ENCODE measurements around the gene KRT79.
"Not testable (repeated sequence)": the region's sequence is repeated elsewhere in the genome, so short reads cannot be mapped to it uniquely, and the experiment has no call there.

KRT79 gene

DNA sequence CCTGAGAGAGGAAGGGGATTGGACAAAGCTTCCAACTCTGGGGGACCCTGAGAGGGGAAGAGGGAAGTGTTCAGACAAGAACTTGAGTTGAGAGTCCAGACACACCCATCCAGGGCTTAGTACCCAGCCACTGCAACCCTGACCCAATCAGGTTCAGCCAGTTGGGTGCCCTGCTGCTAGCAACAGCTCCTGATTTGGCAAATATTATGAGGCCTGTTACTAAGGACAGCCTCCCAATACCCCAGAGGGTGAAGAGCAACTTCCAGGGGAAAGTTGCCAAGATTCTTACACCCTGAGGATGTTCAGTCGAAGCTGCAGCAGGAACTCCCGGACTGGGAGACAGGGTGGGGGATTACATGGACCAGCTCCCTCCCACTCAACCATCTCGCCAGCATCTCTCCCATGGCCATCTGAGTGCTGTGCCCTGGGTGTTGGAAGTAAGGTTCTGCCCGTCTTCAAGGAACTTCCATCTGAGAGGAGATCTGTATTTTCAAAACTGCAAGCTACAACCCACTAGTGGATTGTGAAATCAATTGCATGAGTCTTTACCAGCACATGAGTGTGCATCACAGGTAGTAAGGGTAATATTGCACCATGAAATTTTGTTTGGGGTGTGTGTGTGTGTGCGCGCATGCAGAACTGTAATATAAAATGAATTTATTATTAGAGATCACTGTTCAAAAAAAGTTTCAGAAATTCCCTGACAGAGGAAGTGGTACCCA is 26.2 kb upstream of the KRT79 start:
- DNase-seq: no peak

GRCh38 chr12:52857500-52857899 is 23.4 kb upstream of the KRT79 start:
- DNase-seq: no peak

DNA sequence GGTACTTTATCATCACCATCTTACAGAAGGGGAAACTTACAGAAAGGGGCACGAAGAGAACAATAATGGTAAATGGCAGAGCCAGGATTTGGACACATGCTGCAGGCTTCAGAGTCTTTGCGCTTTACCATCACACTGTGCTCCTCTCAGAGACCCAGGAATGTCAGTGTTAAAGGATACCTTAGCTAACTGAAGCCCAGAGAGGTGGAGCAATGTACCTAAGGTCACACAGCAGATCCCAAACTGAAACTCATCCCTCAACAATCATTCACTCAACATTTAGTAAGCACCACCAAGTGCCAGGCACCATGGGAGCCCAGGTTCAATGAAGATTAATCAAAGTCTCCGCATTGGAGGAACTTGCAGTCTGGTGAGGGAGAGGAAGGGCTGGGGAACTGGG is 22.7 kb upstream of the KRT79 start:
- DNase-seq: no peak

- not testable (repeated sequence) for DNase-seq
These were observed 22.0 kb upstream of the KRT79 start for GRCh38 chr12:52856077-52856476.

GRCh38 chr12:52851787-52852186 is 17.7 kb upstream of the KRT79 start:
- DNase-seq: no peak

DNA sequence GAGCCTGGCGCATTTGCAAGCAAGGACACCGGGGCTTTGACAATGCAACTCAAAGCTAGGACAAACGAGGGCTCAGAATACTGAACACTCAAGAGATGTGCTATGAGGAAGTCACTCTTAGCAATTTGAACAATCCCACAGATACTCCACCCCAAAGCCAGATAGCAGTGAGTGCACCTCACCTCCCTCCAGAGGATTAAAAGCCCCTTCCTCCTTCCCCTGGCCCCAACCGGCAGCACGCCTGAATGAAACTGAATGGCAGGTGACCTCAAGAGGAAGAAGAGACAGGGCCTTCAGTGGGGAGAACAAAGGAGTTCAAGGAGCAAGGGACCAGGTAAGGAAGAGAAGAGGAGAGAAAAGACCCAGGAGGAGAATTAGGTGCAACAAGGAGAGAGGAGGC is 16.6 kb upstream of the KRT79 start:
- no peak for DNase-seq

- DNase-seq: no peak
These were observed 15.4 kb upstream of the KRT79 start for GRCh38 chr12:52849511-52849910.

DNA sequence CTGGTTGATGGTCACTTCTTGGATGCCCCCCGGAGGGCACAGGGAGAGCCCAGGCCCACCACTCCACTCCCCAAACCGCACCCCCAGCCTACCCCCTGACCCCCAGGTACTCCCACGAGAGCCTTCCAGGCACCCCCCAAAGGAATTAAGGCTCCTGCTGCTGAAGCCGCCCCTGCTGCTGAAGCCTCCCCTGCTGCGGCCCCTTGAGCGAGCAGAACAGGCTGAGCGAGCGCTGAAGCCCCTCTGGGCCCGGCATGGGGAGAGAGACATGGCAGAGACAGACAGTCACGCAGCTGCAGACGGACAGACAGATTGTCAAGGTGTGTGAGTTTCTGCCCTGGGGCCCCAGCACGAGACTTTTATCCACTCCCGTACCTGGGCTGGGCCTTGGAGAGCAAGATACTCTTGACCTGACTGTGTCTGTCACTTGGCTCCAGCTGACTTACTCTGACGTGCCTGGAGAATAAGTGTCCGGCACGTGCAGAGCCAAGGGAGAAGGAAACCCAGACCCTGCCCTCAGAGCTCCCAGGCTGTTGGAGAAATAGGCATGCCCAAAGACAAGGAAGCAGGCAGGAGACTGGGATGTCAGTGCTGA is 14.6 kb upstream of the KRT79 start, which contains the start of gene KRT78:
TSS of gene KRT78 (minus strand) at position 334 of the 595 bp plus-strand sequence. CDS start at position 270, 64 bp downstream.
- DNase-seq: no peak

- DNase-seq: no peak
These were observed 13.4 kb upstream of the KRT79 start for GRCh38 chr12:52847335-52848102.

DNA sequence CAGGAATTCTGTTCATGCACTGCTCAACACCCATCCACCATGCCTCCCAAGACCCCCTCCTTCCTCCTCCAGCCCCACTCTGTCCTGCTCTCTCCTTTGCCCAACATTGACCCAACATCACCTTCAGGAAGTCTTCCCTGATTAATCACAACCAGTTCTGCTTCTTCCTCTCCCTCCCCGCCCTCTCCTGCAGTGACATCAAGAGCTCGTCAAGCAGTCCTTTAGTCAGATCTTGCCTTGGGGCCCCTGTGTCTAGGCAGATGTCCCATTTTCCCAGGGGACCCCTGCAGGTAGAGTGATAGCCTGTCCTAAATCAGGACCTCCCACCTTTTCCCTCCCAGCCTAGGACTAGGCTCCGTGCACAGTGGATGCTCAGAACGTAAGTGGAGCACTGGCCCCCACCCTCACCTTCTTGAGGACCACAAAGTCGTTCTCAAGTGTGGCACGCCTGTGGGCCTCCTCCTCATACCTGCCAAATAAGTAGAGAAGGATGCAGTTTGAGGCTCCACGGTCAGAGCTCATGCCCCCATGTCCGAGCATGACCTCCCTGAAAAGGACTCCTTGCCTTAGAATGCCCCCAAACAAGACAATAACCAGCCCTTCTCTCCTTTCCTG is 12.4 kb upstream of the KRT79 start:
- no peak for DNase-seq

DNA sequence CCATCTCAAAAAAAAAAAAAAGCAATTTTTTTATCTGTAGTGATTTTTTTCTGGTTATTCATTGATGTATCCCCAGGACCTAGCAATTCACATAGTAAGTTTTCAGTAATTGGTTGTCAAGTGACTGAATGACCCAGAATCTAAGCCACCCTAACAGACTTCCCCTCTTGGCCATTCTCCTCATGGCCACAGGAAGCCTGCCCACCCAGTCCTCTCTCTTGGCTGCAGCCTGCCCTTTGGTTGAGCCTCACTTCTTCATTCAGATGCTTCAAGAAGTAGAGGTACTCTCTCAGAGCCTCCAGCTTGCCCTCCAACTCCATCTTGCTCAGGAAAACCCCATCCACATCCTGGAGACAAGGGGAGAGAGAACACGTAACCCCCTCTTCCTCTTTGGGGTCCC is 11.8 kb upstream of the KRT79 start:
- no peak for DNase-seq

- no peak for DNase-seq
These were observed 10.3 kb upstream of the KRT79 start for GRCh38 chr12:52844386-52844785.

DNA sequence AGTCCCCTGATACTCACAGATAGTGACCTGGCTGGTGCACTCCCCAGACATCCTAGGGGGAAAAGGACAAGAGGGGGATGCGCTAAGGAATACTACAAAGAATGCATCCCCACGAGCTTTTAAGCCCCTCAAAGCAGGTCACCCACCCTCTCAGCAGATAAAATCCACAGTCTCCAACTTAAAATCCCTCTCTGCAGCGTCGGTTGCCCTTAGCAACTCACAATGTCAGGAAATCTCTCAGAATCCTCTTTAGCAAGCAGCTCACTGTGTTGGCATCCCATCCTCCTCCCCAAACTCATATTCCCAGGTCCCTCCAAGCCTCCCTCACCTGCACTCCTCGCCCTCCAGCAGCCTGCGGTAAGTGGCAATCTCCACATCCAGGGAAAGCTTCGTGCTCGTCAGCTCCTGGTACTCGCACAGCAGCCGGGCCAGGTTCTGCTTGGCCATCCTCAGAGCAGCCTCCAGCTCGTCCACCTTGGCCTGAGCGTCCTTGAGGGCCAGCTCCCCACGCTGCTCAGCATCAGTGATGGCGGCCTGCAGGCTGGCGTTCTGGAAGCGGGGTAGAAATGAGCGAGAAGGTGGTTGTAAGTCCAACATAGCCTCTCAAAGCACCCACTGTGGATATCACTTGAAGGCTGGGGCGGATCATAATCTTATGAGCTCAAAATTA is 5.5 kb upstream of the KRT79 start:
- DNase-seq: no peak

- no peak for DNase-seq
These were observed 4.7 kb upstream of the KRT79 start for GRCh38 chr12:52838609-52839435.

DNA sequence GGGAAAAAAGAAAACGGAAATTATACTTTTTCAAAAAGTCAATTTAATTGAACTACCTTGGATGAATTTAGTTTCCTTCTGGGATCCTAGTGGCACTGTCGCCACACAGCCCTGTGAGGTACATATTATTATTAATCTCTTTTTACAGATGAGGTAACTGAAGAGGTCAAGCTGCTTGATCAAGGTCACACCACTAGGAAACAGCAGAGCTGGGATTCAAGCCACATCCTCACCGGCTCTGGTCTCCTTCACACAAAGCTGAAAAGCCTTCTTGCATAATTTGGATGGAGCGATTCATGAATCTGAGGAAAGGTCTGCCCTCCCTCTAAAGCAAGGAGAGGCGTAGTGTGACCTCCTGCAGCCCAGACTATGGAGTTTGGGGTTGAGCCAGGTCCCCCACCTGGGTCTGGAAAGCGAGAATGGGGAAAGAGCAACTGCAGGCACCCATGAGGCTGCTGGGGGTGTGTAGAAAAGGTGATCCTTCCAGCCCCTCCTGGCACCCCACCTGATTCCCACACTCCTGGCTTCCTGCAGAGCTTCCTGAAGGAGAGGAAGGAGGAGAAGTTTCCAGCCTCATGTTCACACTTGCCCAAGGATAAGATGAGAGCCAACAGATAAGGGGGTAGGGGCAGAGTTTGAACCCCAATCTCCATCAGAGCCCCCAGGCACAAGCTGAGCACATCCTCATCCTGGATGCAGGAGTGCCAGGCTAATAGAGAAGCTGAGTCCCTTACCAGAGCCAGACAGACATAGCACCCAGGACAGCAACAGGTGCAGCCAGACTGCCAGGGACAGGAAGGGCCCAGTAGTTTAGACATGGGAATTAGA is 3.9 kb upstream of the KRT79 start:
- DNase-seq: no peak

DNA sequence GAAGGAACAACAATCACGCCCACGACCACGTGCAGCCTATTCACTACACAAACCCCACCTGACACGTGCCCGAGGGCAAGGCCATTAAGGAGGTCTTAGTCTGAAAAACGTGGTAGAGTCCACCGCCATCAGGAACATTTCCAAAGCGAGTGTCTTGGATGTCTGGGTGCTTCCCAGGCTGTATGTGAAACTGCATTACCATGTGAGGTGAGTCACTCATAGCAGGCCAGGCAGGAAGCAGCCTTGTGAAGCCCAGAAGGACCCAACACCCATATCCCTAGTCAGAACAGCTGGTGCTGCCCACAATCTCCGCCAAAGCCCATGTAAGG is 3.3 kb upstream of the KRT79 start:
- no peak for DNase-seq

- DNase-seq: no peak
These were observed 2.6 kb upstream of the KRT79 start for GRCh38 chr12:52836491-52837412.

GRCh38 chr12:52836042-52836466 is 1.9 kb upstream of the KRT79 start:
- DNase-seq: no peak

- no peak for DNase-seq
These were observed 1.3 kb upstream of the KRT79 start for GRCh38 chr12:52835271-52836041.

Data from effector CD4-positive, alpha-beta T cell (primary cell).